Astrocyte of the cerebellum (primary cell): ENCODE results near the gene AKR1B15.

Experiments
- DNase-seq: peaks from one replicate; pipeline ENCODE4 v3.0.0-alpha.2; 2011; ENCODE audit warnings: low read depth
- H3K4me3 ChIP-seq: 2 replicates; pipeline ENCODE4 v1.5.1; 2011; ENCODE audit warnings: mild to moderate bottlenecking, low read depth, low read length, moderate library complexity
- in situ Hi-C: cut with HindIII; loops from 2 replicates; pipeline ENCODE4 v1.10.0; 2017; ENCODE audit warnings: low sequenced_read_pairs
- TF ChIP-seq, protein P1 (sequence below): IDR thresholded peaks from 2 replicates; pipeline ENCODE4 v1.5.1; 2012; ENCODE audit warnings: low read length, low read depth, moderate library complexity, mild to moderate bottlenecking; ENCODE audit errors: missing control alignments

The AKR1B15 gene

DNA sequence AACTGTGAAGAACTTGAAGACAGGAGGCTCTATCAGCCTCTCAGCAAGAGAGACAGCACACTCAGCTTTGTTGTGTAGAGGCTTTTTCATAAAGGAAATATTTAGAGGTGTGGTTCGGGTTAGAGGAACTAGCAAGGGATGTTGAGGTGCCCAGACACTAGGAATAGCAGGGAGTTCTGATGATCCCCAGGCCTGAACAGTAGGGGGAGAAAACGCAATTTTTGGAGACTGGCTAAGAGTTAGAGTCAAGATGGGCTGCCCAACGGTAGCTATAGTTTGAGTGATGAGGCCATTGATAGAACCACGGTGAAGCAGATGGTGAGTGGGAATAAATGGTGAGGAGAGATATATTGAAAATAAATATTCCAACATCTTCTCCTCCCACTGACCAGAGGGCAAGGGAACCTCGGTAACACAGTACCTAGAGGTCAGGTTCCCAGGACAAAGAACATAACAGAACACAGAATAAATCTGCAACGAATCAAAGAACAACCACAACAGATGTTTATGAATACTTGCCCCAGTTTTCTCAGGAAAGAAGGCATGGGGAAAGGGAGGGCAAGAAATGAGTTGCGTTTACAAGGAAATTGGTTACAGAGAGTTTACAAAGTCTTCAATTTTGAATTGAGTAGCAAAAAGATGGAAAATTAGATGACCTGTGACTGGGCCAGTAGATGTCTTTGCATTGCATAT lies 73.5 kb downstream of the AKR1B15 start:
- no peak for DNase-seq
- H3K4me3 ChIP-seq = no peak overlapping the region
- in situ Hi-C loops = no loop called here
- TF ChIP-seq, protein P1, sequence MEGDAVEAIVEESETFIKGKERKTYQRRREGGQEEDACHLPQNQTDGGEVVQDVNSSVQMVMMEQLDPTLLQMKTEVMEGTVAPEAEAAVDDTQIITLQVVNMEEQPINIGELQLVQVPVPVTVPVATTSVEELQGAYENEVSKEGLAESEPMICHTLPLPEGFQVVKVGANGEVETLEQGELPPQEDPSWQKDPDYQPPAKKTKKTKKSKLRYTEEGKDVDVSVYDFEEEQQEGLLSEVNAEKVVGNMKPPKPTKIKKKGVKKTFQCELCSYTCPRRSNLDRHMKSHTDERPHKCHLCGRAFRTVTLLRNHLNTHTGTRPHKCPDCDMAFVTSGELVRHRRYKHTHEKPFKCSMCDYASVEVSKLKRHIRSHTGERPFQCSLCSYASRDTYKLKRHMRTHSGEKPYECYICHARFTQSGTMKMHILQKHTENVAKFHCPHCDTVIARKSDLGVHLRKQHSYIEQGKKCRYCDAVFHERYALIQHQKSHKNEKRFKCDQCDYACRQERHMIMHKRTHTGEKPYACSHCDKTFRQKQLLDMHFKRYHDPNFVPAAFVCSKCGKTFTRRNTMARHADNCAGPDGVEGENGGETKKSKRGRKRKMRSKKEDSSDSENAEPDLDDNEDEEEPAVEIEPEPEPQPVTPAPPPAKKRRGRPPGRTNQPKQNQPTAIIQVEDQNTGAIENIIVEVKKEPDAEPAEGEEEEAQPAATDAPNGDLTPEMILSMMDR = no peak

DNA sequence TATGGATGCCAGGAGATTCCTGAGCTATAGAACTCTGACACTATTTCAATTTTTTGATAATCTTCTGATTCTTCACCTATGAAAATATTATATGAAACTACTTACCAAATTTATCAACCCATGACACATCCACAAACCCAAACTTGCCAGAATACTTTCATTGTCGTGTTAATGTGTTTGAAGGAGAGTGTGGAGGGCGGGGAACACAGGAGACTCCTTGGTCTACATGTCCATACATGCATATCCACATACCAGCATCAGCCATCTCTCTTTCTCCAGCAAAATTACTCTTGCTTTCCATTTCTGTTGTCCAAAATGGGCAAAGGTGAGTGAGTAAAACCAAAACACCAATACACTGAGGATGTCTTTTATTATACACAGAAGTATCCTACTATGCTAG lies 74.3 kb downstream of the AKR1B15 start:
- H3K4me3 ChIP-seq = no peak overlapping the region
- TF ChIP-seq, protein P1 = no peak
- DNase-seq = no peak
- in situ Hi-C loops = no loop called here

DNA sequence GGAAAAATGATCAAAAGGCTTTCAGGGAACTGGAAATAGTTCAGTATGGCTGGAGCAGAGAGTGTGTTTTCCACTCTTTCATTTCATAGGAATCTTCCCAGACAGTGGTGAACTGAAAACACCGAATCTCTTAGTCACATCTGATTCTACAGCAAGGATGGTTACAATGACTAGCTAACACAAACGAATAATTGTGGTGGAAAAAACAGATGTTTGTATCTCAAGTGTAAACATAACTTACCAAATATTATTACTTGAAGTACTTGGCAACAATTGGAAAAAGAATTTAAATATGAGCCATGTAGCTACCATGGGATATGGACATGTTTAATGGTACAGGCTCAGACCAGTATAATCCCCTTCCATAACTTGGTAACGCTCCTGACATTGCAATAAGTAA lies 76.6 kb downstream of the AKR1B15 start:
- in situ Hi-C loops = loop anchor here (5.0 kb wide), 1 partner anchor 72 kb away; no protein-coding TSS in a partner anchor
- DNase-seq = no peak
- H3K4me3 ChIP-seq = no peak overlapping the region
- TF ChIP-seq, protein P1 = no peak

DNA sequence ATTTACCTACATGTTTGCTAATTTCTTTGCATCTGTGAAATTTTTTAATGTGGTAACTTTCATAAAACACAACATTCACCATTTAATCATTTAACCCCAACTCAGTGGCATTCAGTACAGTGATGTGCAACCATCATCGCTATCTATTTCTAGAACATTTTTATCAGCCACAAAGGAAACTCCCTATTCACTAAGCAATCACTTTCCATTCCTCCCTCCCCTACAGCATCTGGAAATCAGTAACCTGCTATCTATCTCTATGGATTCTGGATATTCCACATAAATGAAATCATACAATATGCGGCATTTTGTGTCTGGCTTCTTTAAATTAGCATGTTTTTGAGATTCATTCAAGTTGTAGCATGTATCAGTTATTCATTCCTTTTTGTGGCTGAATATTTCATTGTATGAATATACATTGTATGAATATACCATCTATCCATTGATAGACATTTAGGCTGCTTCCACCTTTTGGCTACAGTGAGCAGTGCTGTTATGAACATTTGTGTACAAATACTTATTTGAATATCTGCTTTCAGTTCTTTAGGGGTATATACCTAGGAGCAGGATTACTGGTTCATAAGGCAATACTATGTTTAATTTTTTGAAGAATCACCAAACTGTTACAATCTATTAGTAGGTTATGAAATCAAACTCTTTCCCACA lies 78.3 kb downstream of the AKR1B15 start:
- TF ChIP-seq, protein P1 = no peak
- DNase-seq = no peak
- in situ Hi-C loops = loop anchor here (5.0 kb wide), 1 partner anchor 70 kb away; no protein-coding TSS in a partner anchor
- no peak overlapping the region for H3K4me3 ChIP-seq

DNA sequence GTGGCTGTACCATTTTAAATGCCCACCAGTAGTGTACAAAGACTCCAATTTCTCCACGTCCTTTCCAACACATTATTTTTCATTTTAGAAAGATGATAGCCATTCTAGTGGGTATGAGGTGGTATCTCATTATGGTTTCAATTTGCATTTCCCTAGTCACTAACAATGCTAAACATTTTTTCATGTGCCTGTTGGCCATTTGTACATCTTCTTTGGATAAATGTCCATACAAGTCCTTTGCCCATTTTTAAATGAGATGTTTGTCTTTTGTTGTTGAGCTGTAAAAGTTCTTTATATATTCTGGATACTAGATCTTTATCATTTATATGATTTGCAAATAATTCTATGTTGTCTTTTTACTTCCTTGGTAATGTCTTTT lies 78.9 kb downstream of the AKR1B15 start:
- H3K4me3 ChIP-seq = no peak overlapping the region
- TF ChIP-seq, protein P1 = no peak
- in situ Hi-C loops = loop anchor here (5.0 kb wide), 1 partner anchor 70 kb away; no protein-coding TSS in a partner anchor
- no peak for DNase-seq

DNA sequence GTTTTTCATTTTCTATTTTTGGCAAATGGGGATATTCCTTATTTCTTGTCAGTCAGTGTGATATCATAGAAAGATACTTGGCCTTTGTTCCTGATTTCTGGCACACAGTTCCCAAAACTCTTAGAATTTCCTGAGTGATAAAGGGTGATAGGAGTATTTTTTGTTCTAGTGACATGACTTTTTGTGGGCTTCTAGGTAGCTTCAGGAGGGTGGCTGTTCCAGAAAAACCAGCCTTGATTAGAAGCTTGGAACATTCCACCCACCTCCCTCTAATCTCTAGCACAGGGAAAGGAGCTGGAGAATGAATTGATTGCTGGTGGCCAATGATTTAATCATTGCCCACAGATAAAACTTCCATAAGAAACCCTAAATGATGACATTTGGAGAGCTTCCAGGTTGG lies 80.5 kb downstream of the AKR1B15 start:
- in situ Hi-C loops = loop anchor here (5.0 kb wide), 1 partner anchor 68 kb away; no protein-coding TSS in a partner anchor
- no peak for DNase-seq
- TF ChIP-seq, protein P1 = no peak

More for the DNA sequence above, 80.5 kb downstream of the AKR1B15 start:
- H3K4me3 ChIP-seq = no peak overlapping the region
